GM12874 (cell line): ENCODE results near the gene SESN3.

Experiments
- CTCF ChIP-seq: IDR thresholded peaks from 2 replicates; pipeline ENCODE4 v1.5.1; 2011; ENCODE audit warnings: low read depth, mild to moderate bottlenecking, control low read depth, low read length, moderate library complexity; ENCODE audit not compliant: insufficient read depth

The SESN3 gene

GRCh38 chr11:95119361-95120060 is 111.5 kb downstream of the SESN3 start:
- no peak for TF ChIP-seq CTCF

DNA sequence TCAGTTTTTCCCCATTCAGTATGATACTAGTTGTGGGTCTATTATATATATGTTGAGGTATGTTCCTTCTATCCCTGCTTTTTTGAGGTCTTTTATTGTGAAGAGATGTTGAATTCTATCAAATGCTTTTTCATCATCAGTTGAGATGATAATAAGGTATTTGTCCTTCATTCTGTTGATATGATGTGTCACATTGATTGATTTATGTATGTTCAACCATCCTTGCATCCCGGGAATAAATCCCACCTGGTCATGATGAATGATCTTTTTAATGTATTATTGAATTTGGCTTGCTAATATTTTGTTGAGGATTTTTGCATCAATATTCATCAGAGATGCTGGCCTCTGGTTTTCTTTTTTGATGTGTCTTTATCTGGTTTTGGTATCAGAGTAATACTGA is 115.4 kb downstream of the SESN3 start:
- no peak for TF ChIP-seq CTCF
